B cell (primary cell): ENCODE data around the gene ZWILCH. TPM values are rescaled to one million over a fixed set of nuclear protein-coding genes. Genes with fewer than 3 reads are reported as not detected.

Experiments
- ATAC-seq: fragments of 200-7000 bp; cut with Tn5 transposase; one replicate; pipeline ENCODE4 v1.10.0; 2021; ENCODE audit warnings: low read depth, mild to moderate bottlenecking, moderate number of reproducible peaks, moderate library complexity
- CTCF ChIA-PET: fragments of 350-600 bp; sonication (Branson Sonifier 250); formaldehyde crosslinking; loops from one replicate; lab custom pipeline; 2021; ENCODE audit warnings: antibody characterized with exemption, inconsistent platforms; lab: Charles Lee
- POLR2A ChIA-PET: fragments of 350-600 bp; sonication (Branson Sonifier 250); formaldehyde crosslinking; loops from one replicate; lab custom pipeline; 2021; ENCODE audit warnings: antibody characterized with exemption; lab: Charles Lee
- DNase-seq: peaks from one replicate; pipeline ENCODE4 v3.0.0; 2013
- H2AFZ ChIP-seq: 2 replicates; pipeline ENCODE4 v1.6.1; 2012; ENCODE audit warnings: mild to moderate bottlenecking, low read depth, low read length; ENCODE audit not compliant: insufficient read depth, poor library complexity, severe bottlenecking
- H3K27ac ChIP-seq, 2 donors: 1 replicate in 1 of 2; 2 replicates in 1 of 2; pipeline ENCODE4 v1.5.1; 2012 to 2013; ENCODE audit warnings: low read length in 2 of 2, mild to moderate bottlenecking in 2 of 2, moderate library complexity in 1 of 2
- H3K27me3 ChIP-seq, 4 experiments: fragments of 200-600 bp in 1 of 4; sonication (generic) in 1 of 4; replicated peaks in 1 of 4; 1 replicate in 2 of 4; 2 replicates in 2 of 4; pipeline versions ENCODE4 v1.6.1 to v1.7.0; 2013 to 2016; ENCODE audit warnings: low read length in 3 of 4, mild to moderate bottlenecking in 2 of 4, mixed read lengths in 1 of 4, moderate library complexity in 1 of 4; ENCODE audit not compliant: insufficient read depth in 4 of 4, control insufficient read depth in 3 of 4; ENCODE audit errors: control extremely low read depth in 1 of 4
- H3K36me3 ChIP-seq, 2 experiments: replicated peaks in 1 of 2; 1 replicate in 1 of 2; 2 replicates in 1 of 2; pipeline versions ENCODE4 v1.6.1 to v1.7.1; 2013; ENCODE audit warnings: low read length in 1 of 2; ENCODE audit not compliant: insufficient read depth in 2 of 2, control insufficient read depth in 1 of 2; ENCODE audit errors: control extremely low read depth in 1 of 2, extremely low read depth in 1 of 2
- H3K4me1 ChIP-seq, 2 donors: fragments of 200-600 bp in 1 of 2; sonication (generic) in 1 of 2; 1 replicate in 1 of 2; 2 replicates in 1 of 2; pipeline versions ENCODE4 v1.5.1 to v1.6.1; 2013 to 2017; ENCODE audit warnings: low read length in 2 of 2; ENCODE audit not compliant: control insufficient read depth in 2 of 2, insufficient read depth in 2 of 2
- H3K4me2 ChIP-seq: replicated peaks from 2 replicates; pipeline ENCODE3; 2012; ENCODE audit warnings: mild to moderate bottlenecking, low read depth, low read length; ENCODE audit not compliant: poor library complexity, severe bottlenecking
- H3K4me3 ChIP-seq, 5 experiments: fragments of 200-600 bp in 1 of 5; sonication (generic) in 1 of 5; 1 replicate in 3 of 5; 2 replicates in 2 of 5; pipeline versions ENCODE4 v1.5.1 to v1.7.0; 2011 to 2016; ENCODE audit warnings: low read length in 4 of 5, mild to moderate bottlenecking in 4 of 5, low read depth in 2 of 5, control low read depth in 1 of 5, moderate library complexity in 1 of 5; ENCODE audit not compliant: insufficient read depth in 1 of 5; ENCODE audit errors: control extremely low read depth in 1 of 5, extremely low read depth in 1 of 5
- H3K79me2 ChIP-seq: fragments of 200-600 bp; sonication (generic); one replicate; pipeline ENCODE4 v1.6.0; 2016; ENCODE audit warnings: low read length; ENCODE audit not compliant: control insufficient read depth, insufficient read depth
- H3K9ac ChIP-seq: fragments of 200-600 bp; sonication (generic); 2 replicates; pipeline ENCODE4 v1.6.1; 2017; ENCODE audit warnings: mild to moderate bottlenecking, low read length, moderate library complexity
- H3K9me3 ChIP-seq, 3 donors: one replicate each; pipeline versions ENCODE4 v1.6.1 to v1.7.1; 2013; ENCODE audit warnings: low read length in 2 of 3; ENCODE audit not compliant: control insufficient read depth in 2 of 3, insufficient read depth in 1 of 3; ENCODE audit errors: control extremely low read depth in 1 of 3
- H4K20me1 ChIP-seq: 2 replicates; pipeline ENCODE4 v1.6.0; 2012; ENCODE audit warnings: mild to moderate bottlenecking, low read length; ENCODE audit not compliant: insufficient read depth, control insufficient read depth, poor library complexity, severe bottlenecking
- H3K27ac Mint-ChIP-seq: one replicate; pipeline ENCODE4 v1.8.0; 2021; ENCODE audit warnings: mixed read lengths
- H3K27me3 Mint-ChIP-seq: one replicate; pipeline ENCODE4 v1.8.0; 2021; ENCODE audit warnings: mixed read lengths
- H3K4me1 Mint-ChIP-seq: one replicate; pipeline ENCODE4 v1.8.0; 2021; ENCODE audit warnings: mixed read lengths
- H3K4me3 Mint-ChIP-seq: one replicate; pipeline ENCODE4 v1.8.0; 2021; ENCODE audit warnings: mixed read lengths
- H3K9me3 Mint-ChIP-seq: one replicate; pipeline ENCODE4 v1.8.0; 2022; ENCODE audit warnings: mixed read lengths; ENCODE audit not compliant: insufficient read depth
- EZH2 ChIP-seq: IDR thresholded peaks from 2 replicates; pipeline ENCODE4 v1.6.1; 2012; ENCODE audit warnings: borderline replicate concordance, low read depth, mild to moderate bottlenecking, moderate library complexity, low read length; ENCODE audit not compliant: insufficient read depth, poor library complexity, severe bottlenecking
- WGBS: methylation state at CpG from one replicate; pipeline ENCODE4 v1.1.5; 2013; ENCODE audit warnings: missing lambda C conversion rate; ENCODE audit not compliant: insufficient coverage; 5-methylcytosine and 5-hydroxymethylcytosine counted together
- intact Hi-C: fragments of 100-400 bp; cut with micrococcal nuclease; formaldehyde crosslinking; loops from one replicate; pipeline ENCODE4 v1.10.0; 2022
- polyA plus RNA-seq: library from polyadenylated mRNA; depleted of rRNA; stranded (reverse); fragments of >200 nt; gene quantifications from 2 replicates; pipeline ENCODE4 v1.2.3, GENCODE V29; 2012
- total RNA-seq, 2 donors: library from RNA; stranded (reverse); fragments of 120-200 nt in 1 of 2; gene quantifications; 1 replicate in 1 of 2; 2 replicates in 1 of 2; pipeline versions ENCODE4 v1.2.3 to v1.2.4, GENCODE V29; 2013 to 2022
- TF ChIP-seq, protein P1 (sequence below): fragments of 200-600 bp; IDR thresholded peaks from one replicate; pipeline ENCODE4 v1.8.0; 2022; ENCODE audit warnings: antibody characterized with exemption, mild to moderate bottlenecking

Gene ZWILCH
- total and polyA plus RNA-seq, 2 donors (not counting 1 experiment from before 2014, with no cell fraction given) = 2.8 to 11.3 TPM

DNA sequence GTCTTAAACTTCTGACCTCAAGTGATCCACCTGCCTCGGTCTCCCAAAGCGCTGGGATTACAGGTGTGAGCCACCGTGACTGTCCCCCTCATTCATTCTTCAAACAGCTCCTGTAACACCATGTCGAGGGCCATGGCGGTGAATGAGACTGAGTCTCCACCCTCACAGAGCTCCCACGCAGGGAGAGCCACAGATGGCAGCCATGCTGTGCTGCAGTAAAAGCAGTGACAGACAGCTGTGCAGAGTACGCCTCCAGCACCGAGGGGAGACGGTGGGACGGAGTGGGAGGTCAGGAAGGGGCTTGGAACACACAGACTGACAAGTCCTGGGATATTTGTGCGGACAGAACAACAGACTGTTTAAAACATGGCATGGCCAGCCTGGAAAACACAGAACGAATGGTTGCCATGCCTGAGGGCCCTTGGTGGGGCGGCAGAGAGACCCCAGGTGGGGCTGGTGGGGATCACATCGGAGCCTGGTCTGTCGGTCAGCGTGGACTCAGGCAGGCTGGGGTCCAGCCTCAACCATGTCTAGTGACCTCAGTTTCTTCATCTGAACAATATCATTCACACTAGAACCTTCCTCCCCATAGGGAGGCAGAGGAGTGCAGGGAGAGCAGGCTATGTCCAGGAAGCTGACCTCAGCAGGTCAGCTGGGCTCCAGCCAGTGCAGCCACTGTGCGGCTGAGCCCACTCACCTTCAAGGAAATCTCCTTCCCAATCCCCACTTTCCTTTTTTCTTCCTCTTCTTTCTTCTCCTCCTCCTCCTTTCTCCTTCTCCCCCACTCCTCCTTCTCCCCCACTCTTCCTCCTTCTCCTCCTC is 81.2 kb downstream of the ZWILCH start:
- intact Hi-C loops = no loop called here
- no peaks in the 10 kb centered on the region for H4K20me1 ChIP-seq
- no peaks in the 10 kb centered on the region for H3K4me1 ChIP-seq
- CTCF ChIA-PET = no interaction called here
- Mint-ChIP-seq H3K27ac (no peak overlapping the region), H3K9me3 (no peaks in the 10 kb centered on the region), H3K4me1 (no peaks in the 10 kb centered on the region), H3K4me3 (no peak overlapping the region), H3K27me3 (peaks cover 16% of the 10 kb centered on the region)
- no peak overlapping the region for H3K27ac ChIP-seq
- H3K4me3 ChIP-seq = no peak overlapping the region
- POLR2A ChIA-PET = no interaction called here
- H3K9me3 ChIP-seq = peaks cover 0 to 8% (median 0%) of the 10 kb centered on the region in 3 donors
- no peaks in the 10 kb centered on the region for H3K79me2 ChIP-seq
- H3K9ac ChIP-seq = no peak overlapping the region
- H3K36me3 ChIP-seq = no peaks in the 10 kb centered on the region
- peaks cover 0 to 17% (median 6%) of the 10 kb centered on the region in 4 experiments for H3K27me3 ChIP-seq
- 86% methylated on average over 14 of the region's 17 CpGs for WGBS
- TF ChIP-seq, protein P1, sequence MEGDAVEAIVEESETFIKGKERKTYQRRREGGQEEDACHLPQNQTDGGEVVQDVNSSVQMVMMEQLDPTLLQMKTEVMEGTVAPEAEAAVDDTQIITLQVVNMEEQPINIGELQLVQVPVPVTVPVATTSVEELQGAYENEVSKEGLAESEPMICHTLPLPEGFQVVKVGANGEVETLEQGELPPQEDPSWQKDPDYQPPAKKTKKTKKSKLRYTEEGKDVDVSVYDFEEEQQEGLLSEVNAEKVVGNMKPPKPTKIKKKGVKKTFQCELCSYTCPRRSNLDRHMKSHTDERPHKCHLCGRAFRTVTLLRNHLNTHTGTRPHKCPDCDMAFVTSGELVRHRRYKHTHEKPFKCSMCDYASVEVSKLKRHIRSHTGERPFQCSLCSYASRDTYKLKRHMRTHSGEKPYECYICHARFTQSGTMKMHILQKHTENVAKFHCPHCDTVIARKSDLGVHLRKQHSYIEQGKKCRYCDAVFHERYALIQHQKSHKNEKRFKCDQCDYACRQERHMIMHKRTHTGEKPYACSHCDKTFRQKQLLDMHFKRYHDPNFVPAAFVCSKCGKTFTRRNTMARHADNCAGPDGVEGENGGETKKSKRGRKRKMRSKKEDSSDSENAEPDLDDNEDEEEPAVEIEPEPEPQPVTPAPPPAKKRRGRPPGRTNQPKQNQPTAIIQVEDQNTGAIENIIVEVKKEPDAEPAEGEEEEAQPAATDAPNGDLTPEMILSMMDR = no peak
- TF ChIP-seq EZH2 = no peak
- H3K4me2 ChIP-seq = no peak overlapping the region
- ATAC-seq (no peak), DNase-seq (no peak)
- no peak overlapping the region for H2AFZ ChIP-seq

DNA sequence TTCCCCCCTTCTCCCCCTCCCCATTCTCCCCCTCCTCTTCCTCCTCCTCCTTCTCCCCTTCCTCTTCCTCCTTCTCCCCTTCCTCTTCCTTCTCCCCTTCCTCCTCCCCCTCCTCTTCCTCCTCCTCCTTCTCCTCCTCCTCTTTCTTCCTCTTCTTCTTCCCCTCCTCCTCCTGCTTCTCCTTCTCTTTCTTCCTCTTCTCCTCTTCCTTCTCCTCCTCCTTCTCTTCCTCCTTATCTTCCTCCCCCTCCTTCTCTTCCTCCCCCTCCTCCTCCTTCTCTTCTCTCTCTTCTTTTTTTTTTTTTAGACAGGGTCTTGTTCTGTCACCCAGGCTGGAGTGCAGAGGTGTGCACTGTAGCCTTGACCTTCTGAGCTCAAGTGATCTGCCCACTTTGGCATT is 81.9 kb downstream of the ZWILCH start:
- Histone ChIP-seq H3K4me3 (no peak overlapping the region), H3K27me3 (peaks cover 0 to 19% (median 6%) of the 10 kb centered on the region in 4 experiments), H3K4me2 (no peak overlapping the region), H3K9ac (no peak overlapping the region), H3K36me3 (no peaks in the 10 kb centered on the region), H2AFZ (no peak overlapping the region), H3K79me2 (no peaks in the 10 kb centered on the region), H3K27ac (no peak overlapping the region), H3K9me3 (peaks cover 0 to 8% (median 0%) of the 10 kb centered on the region in 3 donors), H4K20me1 (no peaks in the 10 kb centered on the region), H3K4me1 (no peaks in the 10 kb centered on the region)
- ChIA-PET POLR2A (interaction anchor here (0.6 kb wide), 1 partner anchor 83 kb away, joined by 6 read pairs; the partner anchor contains the start of gene RPL4), CTCF (no interaction called here)
- no peak for DNase-seq
- no peak for ATAC-seq
- peaks cover 16% of the 10 kb centered on the region for H3K27me3 Mint-ChIP-seq
- H3K4me3 Mint-ChIP-seq = no peak overlapping the region
- intact Hi-C loops = no loop called here
- no peaks in the 10 kb centered on the region for H3K4me1 Mint-ChIP-seq
- no peak overlapping the region for H3K27ac Mint-ChIP-seq
- H3K9me3 Mint-ChIP-seq = no peaks in the 10 kb centered on the region
- no peak for TF ChIP-seq EZH2
- TF ChIP-seq, protein P1 = no peak
